Measurements from ENCODE around the gene ADAM22. TPM values are rescaled to one million over a fixed set of nuclear protein-coding genes. Genes with fewer than 3 reads are reported as not detected.

The ADAM22 gene
- total and polyA plus RNA-seq, 7 donors = under 0.01 to 3.5 (median 1.4) TPM

GRCh38 chr7:88212918-88213317 lies 278.9 kb downstream of the ADAM22 start:
- intact Hi-C loops (cut with DNase I) = no loop called here
- Histone ChIP-seq H3K36me3 (peaks cover 7 to 81% (median 26%) of the 10 kb centered on the region in 4 donors), H3K4me3 (no peak overlapping the region)

GRCh38 chr7:88214456-88214855 lies 280.4 kb downstream of the ADAM22 start:
- no peaks in the 10 kb centered on the region for H3K27me3 ChIP-seq
- peaks cover 3 to 66% (median 14%) of the 10 kb centered on the region in 4 donors for H3K36me3 ChIP-seq
- TF ChIP-seq EP300 (IDR thresholded peaks at IDR 0.05) (no peak), CTCF (IDR thresholded peaks at IDR 0.05) (no peak), POLR2AphosphoS5 (IDR thresholded peaks at IDR 0.05) (no peak), POLR2A (IDR thresholded peaks at IDR 0.05) (no peak)
- H3K9me3 ChIP-seq = no peaks in the 10 kb centered on the region
- intact Hi-C loops (cut with DNase I) = no loop called here
- no peak for DNase-seq
- no peak overlapping the region for H3K4me3 ChIP-seq
- 93 to 99% methylated on average over 2 of the region's 2 CpGs for WGBS, 2 donors
- H3K27ac ChIP-seq = no peak overlapping the region
- H3K4me1 ChIP-seq = peaks cover 0 to 17% (median 13%) of the 10 kb centered on the region in 4 donors

More at GRCh38 chr7:88212918-88213317, 278.9 kb downstream of the ADAM22 start:
- H3K9me3 ChIP-seq = no peaks in the 10 kb centered on the region
- H3K27ac ChIP-seq = no peak overlapping the region
- H3K4me1 ChIP-seq = peaks cover 0 to 5% (median 1%) of the 10 kb centered on the region in 4 donors
- TF ChIP-seq CTCF (IDR thresholded peaks at IDR 0.05) (no peak), EP300 (IDR thresholded peaks at IDR 0.05) (no peak), POLR2AphosphoS5 (IDR thresholded peaks at IDR 0.05) (no peak), POLR2A (IDR thresholded peaks at IDR 0.05) (no peak)
- H3K27me3 ChIP-seq = no peaks in the 10 kb centered on the region
- WGBS, 2 donors = 98 to 99% methylated on average over 1 of the region's 1 CpG
- no peak for DNase-seq

- intact Hi-C loops (cut with DNase I) = no loop called here
- Histone ChIP-seq H3K27ac (no peak overlapping the region), H3K27me3 (no peaks in the 10 kb centered on the region), H3K36me3 (peaks cover 0 to 57% (median 10%) of the 10 kb centered on the region in 4 donors), H3K9me3 (no peaks in the 10 kb centered on the region), H3K4me1 (peaks cover 0 to 17% (median 13%) of the 10 kb centered on the region in 4 donors), H3K4me3 (no peak overlapping the region)
- no peak for TF ChIP-seq POLR2A (IDR thresholded peaks at IDR 0.05)
- TF ChIP-seq CTCF (IDR thresholded peaks at IDR 0.05) = no peak
- TF ChIP-seq POLR2AphosphoS5 (IDR thresholded peaks at IDR 0.05) = no peak
- TF ChIP-seq EP300 (IDR thresholded peaks at IDR 0.05) = no peak
- WGBS, 2 donors = 65 to 77% methylated on average over 2 of the region's 2 CpGs
- no peak for DNase-seq
Measured at GRCh38 chr7:88215295-88215694, 281.2 kb downstream of the ADAM22 start.

- Histone ChIP-seq H3K4me3 (no peak overlapping the region), H3K27me3 (no peaks in the 10 kb centered on the region), H3K9me3 (no peaks in the 10 kb centered on the region), H3K4me1 (peaks cover 0 to 22% (median 16%) of the 10 kb centered on the region in 4 donors), H3K27ac (no peak overlapping the region), H3K36me3 (peaks cover 0 to 48% (median 10%) of the 10 kb centered on the region in 4 donors)
- TF ChIP-seq EP300 (IDR thresholded peaks at IDR 0.05) (no peak), CTCF (IDR thresholded peaks at IDR 0.05) (no peak), POLR2A (IDR thresholded peaks at IDR 0.05) (no peak)
- intact Hi-C loops (cut with DNase I) = no loop called here
- no peak for DNase-seq
Measured at GRCh38 chr7:88216276-88216675, 282.2 kb downstream of the ADAM22 start.
